Lower lobe of right lung (tissue), 2 donors: ENCODE data around the gene MYL4. TPM values are rescaled to one million over a fixed set of nuclear protein-coding genes. Genes with fewer than 3 reads are reported as not detected.
A peak's percentile ranks its signal among the peaks of the same experiment; 100 is the strongest.

Source experiments
- ATAC-seq, 2 donors: fragments of 200-7000 bp; cut with Tn5 transposase; one replicate each; pipeline ENCODE4 v1.9.1; 2020 to 2022; ENCODE audit warnings: mild to moderate bottlenecking in 2 of 2, moderate library complexity in 2 of 2
- DNase-seq: peaks from one replicate; pipeline ENCODE4 v3.0.0-alpha.2; 2020
- H3K27ac ChIP-seq: fragments of 200-600 bp; one replicate; pipeline ENCODE4 v1.8.0; 2022
- H3K27me3 ChIP-seq: fragments of 200-600 bp; one replicate; pipeline ENCODE4 v1.8.0; 2022; ENCODE audit warnings: low read depth
- H3K36me3 ChIP-seq: fragments of 200-600 bp; one replicate; pipeline ENCODE4 v1.8.0; 2022; ENCODE audit warnings: mild to moderate bottlenecking
- H3K4me1 ChIP-seq: fragments of 200-600 bp; one replicate; pipeline ENCODE4 v1.8.0; 2022
- H3K4me3 ChIP-seq: fragments of 200-600 bp; one replicate; pipeline ENCODE4 v1.8.0; 2022; ENCODE audit warnings: mild to moderate bottlenecking
- H3K9me3 ChIP-seq: fragments of 200-600 bp; one replicate; pipeline ENCODE4 v1.8.0; 2022
- intact Hi-C: fragments of 100-400 bp; cut with DNase I; formaldehyde crosslinking; loops from one replicate; pipeline ENCODE4 v1.11.0; 2022
- total RNA-seq: library from RNA; stranded (reverse); fragmentation: NEBNext Ultra II Directional; extraction: Animal tissue kit (Norgen Biotek cat#: 25700); gene quantifications from one replicate; pipeline ENCODE4 v1.2.1, GENCODE V29; 2021
- TF ChIP-seq, protein P1 (sequence below): fragments of 200-600 bp; IDR thresholded peaks from one replicate; pipeline ENCODE4 v1.8.0; 2022; ENCODE audit warnings: antibody characterized with exemption, mild to moderate bottlenecking
- donor health status: DM: no; HTN: yes; CAD: no; lungs with severe emphysema.

The MYL4 gene
- total RNA-seq, 1 donor from 2014 or later = 3.0 TPM

DNA sequence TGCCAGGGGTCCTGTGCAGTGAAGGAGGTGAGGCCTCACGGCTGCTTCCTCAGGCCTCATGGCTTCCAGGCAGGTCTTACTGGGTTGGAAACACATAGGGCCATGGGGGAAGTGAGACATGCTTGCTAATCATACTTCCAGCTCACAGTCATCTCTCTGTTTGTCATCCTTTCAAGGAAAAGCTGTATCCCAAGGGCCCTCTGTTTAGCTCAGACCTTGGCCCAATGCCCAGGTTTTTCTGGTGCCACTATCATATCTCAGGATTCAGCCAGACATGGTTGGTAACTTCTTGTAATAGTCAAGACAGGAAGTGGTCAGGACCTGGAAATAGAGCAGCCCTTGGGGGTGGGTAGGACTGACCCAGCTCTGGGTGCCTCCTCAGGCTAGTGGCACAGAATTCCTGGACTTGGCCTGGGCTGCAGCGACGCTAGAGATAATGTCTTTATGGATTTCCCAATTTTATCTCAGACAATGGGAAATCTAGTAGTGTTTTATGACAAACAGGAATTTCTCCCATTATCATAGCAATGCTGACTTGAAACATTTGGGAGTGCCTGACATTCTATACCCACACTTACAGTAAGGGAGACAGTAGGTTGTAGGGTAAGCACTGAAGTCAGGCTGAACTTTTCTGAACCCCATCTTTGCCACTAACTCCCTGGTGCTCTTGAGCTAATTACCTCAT, 31.0 kb downstream of the MYL4 start:
- Histone ChIP-seq H3K4me3 (no peak overlapping the region), H3K27me3 (no peaks in the 10 kb centered on the region), H3K4me1 (peaks cover 18% of the 10 kb centered on the region), H3K36me3 (no peaks in the 10 kb centered on the region), H3K27ac (peak overlapping the region; percentile 59), H3K9me3 (no peaks in the 10 kb centered on the region)
- DNase-seq = no peak
- intact Hi-C loops = no loop called here
- TF ChIP-seq, protein P1, sequence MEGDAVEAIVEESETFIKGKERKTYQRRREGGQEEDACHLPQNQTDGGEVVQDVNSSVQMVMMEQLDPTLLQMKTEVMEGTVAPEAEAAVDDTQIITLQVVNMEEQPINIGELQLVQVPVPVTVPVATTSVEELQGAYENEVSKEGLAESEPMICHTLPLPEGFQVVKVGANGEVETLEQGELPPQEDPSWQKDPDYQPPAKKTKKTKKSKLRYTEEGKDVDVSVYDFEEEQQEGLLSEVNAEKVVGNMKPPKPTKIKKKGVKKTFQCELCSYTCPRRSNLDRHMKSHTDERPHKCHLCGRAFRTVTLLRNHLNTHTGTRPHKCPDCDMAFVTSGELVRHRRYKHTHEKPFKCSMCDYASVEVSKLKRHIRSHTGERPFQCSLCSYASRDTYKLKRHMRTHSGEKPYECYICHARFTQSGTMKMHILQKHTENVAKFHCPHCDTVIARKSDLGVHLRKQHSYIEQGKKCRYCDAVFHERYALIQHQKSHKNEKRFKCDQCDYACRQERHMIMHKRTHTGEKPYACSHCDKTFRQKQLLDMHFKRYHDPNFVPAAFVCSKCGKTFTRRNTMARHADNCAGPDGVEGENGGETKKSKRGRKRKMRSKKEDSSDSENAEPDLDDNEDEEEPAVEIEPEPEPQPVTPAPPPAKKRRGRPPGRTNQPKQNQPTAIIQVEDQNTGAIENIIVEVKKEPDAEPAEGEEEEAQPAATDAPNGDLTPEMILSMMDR = no peak
- peak; percentile 70 to 77 for ATAC-seq

DNA sequence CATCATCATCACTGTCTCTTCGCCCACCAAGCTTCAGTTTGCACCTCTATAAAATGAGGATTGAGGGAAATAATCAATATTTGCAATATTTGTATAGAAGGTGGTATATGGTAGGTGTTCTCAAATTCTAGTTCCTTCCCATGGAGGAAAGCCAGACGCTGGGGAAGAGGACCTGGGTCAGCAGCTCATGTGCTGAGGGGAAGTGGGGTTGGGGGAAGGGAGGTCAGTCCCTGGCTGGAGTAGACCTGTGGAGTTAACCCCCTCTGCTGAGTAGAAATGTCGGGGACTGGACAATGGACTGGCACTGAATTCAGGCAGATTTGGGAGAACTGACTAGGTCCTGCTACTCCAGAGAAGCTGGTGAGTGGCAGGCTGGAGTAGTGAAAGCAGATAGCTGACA, 31.7 kb downstream of the MYL4 start:
- peak overlapping the region; percentile 18 for H3K27ac ChIP-seq
- H3K36me3 ChIP-seq = no peaks in the 10 kb centered on the region
- H3K4me3 ChIP-seq = no peak overlapping the region
- no peak for ATAC-seq
- intact Hi-C loops = no loop called here
- no peaks in the 10 kb centered on the region for H3K27me3 ChIP-seq
- no peaks in the 10 kb centered on the region for H3K9me3 ChIP-seq
- TF ChIP-seq, protein P1 = no peak
- peaks cover 18% of the 10 kb centered on the region for H3K4me1 ChIP-seq
- DNase-seq = no peak

DNA sequence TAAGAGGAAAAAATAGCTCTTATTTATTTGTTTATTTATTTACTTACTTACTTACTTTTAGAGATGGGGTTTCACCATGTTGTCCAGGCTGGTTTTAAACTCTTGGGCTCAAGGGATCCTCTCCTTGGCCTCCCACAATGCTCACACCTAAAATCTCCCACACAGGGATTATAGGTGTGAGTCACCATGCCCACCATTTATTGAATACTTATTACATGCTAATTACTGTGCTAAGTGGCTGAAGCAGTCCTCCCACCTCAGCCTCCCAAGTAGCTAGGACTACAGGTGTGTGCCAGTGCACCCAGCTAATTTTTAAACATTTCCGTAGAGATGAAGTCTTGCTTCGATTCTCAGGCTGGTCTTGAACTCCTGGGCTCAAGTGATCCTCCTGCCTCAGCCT, 33.5 kb downstream of the MYL4 start:
- DNase-seq = no peak

DNA sequence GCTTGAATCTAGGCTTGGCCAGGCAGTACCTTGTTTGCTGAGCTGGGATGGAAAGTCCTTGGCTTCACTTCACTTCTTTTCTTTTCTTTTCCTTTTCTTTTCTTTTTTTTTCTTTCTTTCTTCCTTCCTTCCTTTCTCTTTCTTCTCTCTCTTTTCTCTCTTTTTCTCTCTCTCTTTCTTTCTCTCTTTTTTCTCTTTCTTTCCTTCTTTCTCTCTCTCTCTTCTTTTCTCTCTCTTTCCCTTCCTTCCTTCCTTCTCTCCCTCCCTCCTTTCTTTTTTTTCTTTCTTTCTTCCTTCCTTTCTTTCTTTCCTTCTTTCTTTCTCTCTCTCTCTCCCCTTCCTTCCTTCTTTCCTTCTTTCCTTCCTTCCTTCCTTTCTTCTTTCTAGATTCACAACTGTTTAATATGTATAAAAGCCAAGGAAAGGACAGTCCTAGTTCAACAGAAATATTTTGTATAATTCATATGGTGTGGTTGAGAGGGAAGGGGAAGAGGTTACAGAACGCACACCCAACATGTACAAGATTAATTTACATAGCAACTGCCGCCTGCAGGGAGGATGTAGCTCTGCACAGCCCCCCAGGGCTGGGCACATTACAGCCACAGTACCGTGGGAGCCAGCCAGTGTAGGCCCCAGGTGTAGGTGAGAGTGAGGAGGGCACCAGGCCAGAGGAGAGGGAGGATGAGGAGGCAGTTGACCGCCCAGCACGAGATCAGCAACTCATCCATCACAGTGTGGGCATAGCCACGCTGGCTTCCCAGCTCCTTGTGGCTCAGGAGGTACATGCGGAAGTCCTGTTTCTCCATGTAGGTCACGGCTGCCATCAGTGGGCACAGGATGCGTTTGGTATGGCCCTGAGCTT, 34.8 kb downstream of the MYL4 start:
- TF ChIP-seq, protein P1 = no peak
- Histone ChIP-seq H3K27me3 (no peaks in the 10 kb centered on the region), H3K27ac (no peak overlapping the region), H3K9me3 (no peaks in the 10 kb centered on the region), H3K4me1 (peaks cover 18% of the 10 kb centered on the region), H3K4me3 (no peak overlapping the region), H3K36me3 (no peaks in the 10 kb centered on the region)
- DNase-seq = no peak
- intact Hi-C loops = no loop called here
- no peak for ATAC-seq

More for the DNA sequence above, 33.5 kb downstream of the MYL4 start:
- Histone ChIP-seq H3K36me3 (no peaks in the 10 kb centered on the region), H3K9me3 (no peaks in the 10 kb centered on the region), H3K4me1 (peaks cover 18% of the 10 kb centered on the region), H3K27ac (no peak overlapping the region), H3K4me3 (no peak overlapping the region), H3K27me3 (no peaks in the 10 kb centered on the region)
- intact Hi-C loops = no loop called here
- TF ChIP-seq, protein P1 = no peak
- no peak for ATAC-seq

DNA sequence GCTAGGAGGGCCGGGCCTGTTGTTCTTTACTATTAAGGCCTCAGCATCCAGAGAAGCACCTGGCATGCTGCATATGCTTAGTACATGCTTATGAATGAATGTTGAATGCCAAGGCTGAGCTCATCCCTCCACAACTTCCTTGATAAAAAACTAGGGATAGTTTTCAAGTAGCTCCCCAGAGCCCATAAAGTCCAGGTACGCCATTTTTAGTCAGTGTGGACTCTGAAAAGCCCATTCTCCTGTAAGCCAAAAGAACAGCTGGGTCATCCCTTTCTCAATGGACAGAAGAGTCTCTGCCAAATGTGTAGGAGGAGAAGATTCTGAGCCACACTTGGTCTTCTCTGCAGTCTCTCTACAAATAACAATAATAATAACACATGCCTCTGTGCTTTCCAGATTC, 35.5 kb downstream of the MYL4 start:
- DNase-seq = no peak
- TF ChIP-seq, protein P1 = no peak

More for the DNA sequence above, 35.5 kb downstream of the MYL4 start:
- Histone ChIP-seq H3K36me3 (no peaks in the 10 kb centered on the region), H3K9me3 (no peaks in the 10 kb centered on the region), H3K4me1 (peaks cover 13% of the 10 kb centered on the region), H3K4me3 (no peak overlapping the region), H3K27me3 (no peaks in the 10 kb centered on the region), H3K27ac (no peak overlapping the region)
- intact Hi-C loops = no loop called here
- ATAC-seq = no peak
